HG02973 (cell line): ENCODE measurements around the gene CRMP1.

ENCODE experiments used
- ATAC-seq: cut with Tn5 transposase; IDR thresholded peaks from one replicate; pipeline ENCODE4 v1.9.1; 2021; ENCODE audit warnings: moderate library complexity; ENCODE audit not compliant: unreplicated experiment

CRMP1 gene

GRCh38 chr4:5772528-5773270, 120.2 kb downstream of the CRMP1 start:
- no peak for ATAC-seq
